ENCODE measurements around the gene CTSE. TPM values are rescaled to one million over a fixed set of nuclear protein-coding genes. Genes with fewer than 3 reads are reported as not detected.
A peak's percentile ranks its signal among the peaks of the same experiment; 100 is the strongest.

CTSE gene
- total RNA-seq, 2 donors from 2014 or later = not detected

GRCh38 chr1:205981257-205981656 is 42.4 kb downstream of the CTSE start:
- no peaks in the 10 kb centered on the region for H3K27me3 ChIP-seq (replicated peaks; ENCODE audit: insufficient read depth)
- H3K4me3 ChIP-seq = no peak overlapping the region
- no peak overlapping the region for H3K27ac ChIP-seq
- H3K4me1 ChIP-seq (replicated peaks) = no peaks in the 10 kb centered on the region
- 100% methylated on average over 1 of the region's 1 CpG for WGBS
- TF ChIP-seq POLR2A (IDR thresholded peaks at IDR 0.05) (no peak), POLR2AphosphoS5 (IDR thresholded peaks at IDR 0.05) (no peak), CTCF (IDR thresholded peaks at IDR 0.05) (no peak)
- intact Hi-C loops (cut with DNase I) = no loop called here
- no peaks in the 10 kb centered on the region for H3K36me3 ChIP-seq
- no peak for DNase-seq (ENCODE audit: low spot score)
- H3K9me3 ChIP-seq = no peaks in the 10 kb centered on the region

GRCh38 chr1:205980237-205980870 is 43.3 kb downstream of the CTSE start:
- TF ChIP-seq POLR2AphosphoS5 (IDR thresholded peaks at IDR 0.05) = no peak
- TF ChIP-seq CTCF (IDR thresholded peaks at IDR 0.05) = no peak
- no peak for TF ChIP-seq POLR2A (IDR thresholded peaks at IDR 0.05)

GRCh38 chr1:205979301-205979700 is 44.4 kb downstream of the CTSE start:
- intact Hi-C loops (cut with DNase I) = loop anchor here (5.0 kb wide), 1 partner anchor 317 kb away; no protein-coding TSS in a partner anchor
- H3K27me3 ChIP-seq (replicated peaks; ENCODE audit: insufficient read depth) = no peaks in the 10 kb centered on the region
- no peaks in the 10 kb centered on the region for H3K4me1 ChIP-seq (replicated peaks)
- no peak for DNase-seq (ENCODE audit: low spot score)
- 89% methylated on average over 6 of the region's 6 CpGs for WGBS
- no peak overlapping the region for H3K27ac ChIP-seq
- TF ChIP-seq CTCF (IDR thresholded peaks at IDR 0.05) (no peak), POLR2AphosphoS5 (IDR thresholded peaks at IDR 0.05) (no peak), POLR2A (IDR thresholded peaks at IDR 0.05) (no peak)
- H3K4me3 ChIP-seq = no peak overlapping the region
- no peaks in the 10 kb centered on the region for H3K36me3 ChIP-seq
- H3K9me3 ChIP-seq = no peaks in the 10 kb centered on the region

More at GRCh38 chr1:205980237-205980870, 43.3 kb downstream of the CTSE start:
- no peak overlapping the region for H3K27ac ChIP-seq
- H3K4me3 ChIP-seq = no peak overlapping the region
- H3K9me3 ChIP-seq = no peaks in the 10 kb centered on the region
- no peak for DNase-seq (ENCODE audit: low spot score)
- intact Hi-C loops (cut with DNase I) = no loop called here
- no peaks in the 10 kb centered on the region for H3K27me3 ChIP-seq (replicated peaks; ENCODE audit: insufficient read depth)
- WGBS = 68% methylated on average over 3 of the region's 3 CpGs
- H3K4me1 ChIP-seq (replicated peaks) = no peaks in the 10 kb centered on the region
- H3K36me3 ChIP-seq = no peaks in the 10 kb centered on the region

- Histone ChIP-seq H3K9me3 (no peaks in the 10 kb centered on the region), H3K4me1 (replicated peaks) (no peaks in the 10 kb centered on the region), H3K27me3 (replicated peaks; ENCODE audit: insufficient read depth) (no peaks in the 10 kb centered on the region), H3K27ac (no peak overlapping the region), H3K36me3 (no peaks in the 10 kb centered on the region), H3K4me3 (no peak overlapping the region)
- intact Hi-C loops (cut with DNase I) = loop anchor here (5.0 kb wide), 1 partner anchor 316 kb away; no protein-coding TSS in a partner anchor
- DNase-seq (ENCODE audit: low spot score) = no peak
- TF ChIP-seq POLR2AphosphoS5 (IDR thresholded peaks at IDR 0.05) (no peak), POLR2A (IDR thresholded peaks at IDR 0.05) (no peak), CTCF (IDR thresholded peaks at IDR 0.05) (no peak)
- 89% methylated on average over 7 of the region's 7 CpGs for WGBS
Observed at GRCh38 chr1:205978676-205979075, 45.0 kb downstream of the CTSE start.

GRCh38 chr1:205977402-205978014 is 46.2 kb downstream of the CTSE start:
- 97% methylated on average over 2 of the region's 2 CpGs for WGBS
- no peaks in the 10 kb centered on the region for H3K36me3 ChIP-seq
- TF ChIP-seq POLR2AphosphoS5 (IDR thresholded peaks at IDR 0.05) = peak; percentile 52
- TF ChIP-seq CTCF (IDR thresholded peaks at IDR 0.05) = peak; percentile 92 to 96 (median 94)
- no peak for TF ChIP-seq POLR2A (IDR thresholded peaks at IDR 0.05)
- no peak overlapping the region for H3K27ac ChIP-seq
- no peaks in the 10 kb centered on the region for H3K4me1 ChIP-seq (replicated peaks)
- no peaks in the 10 kb centered on the region for H3K27me3 ChIP-seq (replicated peaks; ENCODE audit: insufficient read depth)
- DNase-seq (ENCODE audit: low spot score) = peak; percentile 58
- no peak overlapping the region for H3K4me3 ChIP-seq
- no peaks in the 10 kb centered on the region for H3K9me3 ChIP-seq
- intact Hi-C loops (cut with DNase I) = loop anchor here (1.0 to 5.0 kb wide), 3 partner anchors 58 to 315 kb away; no protein-coding TSS in a partner anchor

All from prostate gland (tissue), 2 donors.